Hematopoietic multipotent progenitor cell treated with erythropoietin and hydrocortisone succinate and interleukin-3 and kit ligand, for 17 days (in vitro differentiated cells): ENCODE measurements around the gene POLE.
"Not testable (repeated sequence)": the region's sequence is repeated elsewhere in the genome, so short reads cannot be mapped to it uniquely, and the experiment has no call there.

Experiments used
- DNase-seq: peaks from one replicate; pipeline ENCODE4 v3.0.0-alpha.2; 2015; ENCODE audit warnings: low spot score

The POLE gene

DNA sequence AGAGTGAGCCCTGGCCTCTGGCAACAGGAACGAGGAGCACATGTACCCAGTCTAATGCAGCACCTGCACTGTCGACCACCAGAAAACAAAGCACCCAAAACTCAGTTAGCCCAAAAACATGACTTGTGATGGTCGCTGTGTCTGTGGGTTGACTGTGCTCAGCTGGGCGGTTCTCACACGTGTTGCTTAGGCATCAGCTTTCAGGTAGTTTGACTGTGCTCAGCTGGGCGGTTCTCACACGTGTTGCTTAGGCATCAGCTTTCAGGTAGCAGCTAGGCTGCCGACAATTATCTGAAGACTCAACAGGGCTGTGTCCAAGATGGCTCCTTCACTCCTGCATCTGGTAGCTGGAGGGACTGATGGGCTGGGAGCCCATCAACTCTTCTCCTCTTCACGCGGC, 75.5 kb downstream of the POLE start:
- no peak for DNase-seq

GRCh38 chr12:132610866-132611602, 76.1 kb downstream of the POLE start:
- no peak for DNase-seq

DNA sequence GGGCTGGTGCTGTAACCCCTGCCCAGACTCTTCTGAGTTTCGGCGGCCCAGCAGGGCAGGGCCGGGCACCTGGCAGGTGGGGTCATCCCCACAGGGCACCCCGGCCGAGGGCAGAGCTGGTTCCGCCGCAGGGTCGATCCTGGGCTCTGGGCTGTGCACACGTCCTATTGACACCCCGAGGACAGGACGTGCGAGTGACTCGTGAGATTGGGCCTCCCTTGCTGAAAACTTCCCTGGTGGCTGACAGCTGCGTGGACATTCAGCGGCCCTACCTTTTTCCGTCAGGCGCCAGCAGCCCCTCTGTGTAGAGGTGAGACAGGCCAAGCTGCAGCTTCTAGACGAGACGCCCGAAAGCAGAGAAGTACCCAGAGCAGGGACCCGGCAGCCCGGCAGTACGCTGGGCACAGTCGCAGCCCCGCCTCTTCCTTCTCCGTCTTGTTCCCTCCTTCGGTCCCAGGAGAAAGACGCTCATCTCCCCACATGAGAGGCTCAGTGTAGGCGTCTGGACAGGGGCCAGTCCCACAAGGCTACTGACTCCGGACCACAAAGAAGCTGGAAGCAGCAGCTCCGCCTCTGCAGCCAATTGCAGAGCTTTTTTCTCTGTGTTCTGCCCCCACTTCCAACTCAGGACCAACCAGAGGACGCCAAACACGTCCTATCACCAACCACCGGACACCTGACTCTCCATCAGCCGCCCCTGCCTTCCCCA, 76.9 kb downstream of the POLE start, which contains the start of gene LRCOL1:
Gene LRCOL1 (minus strand): TSS at position 532 of the 709 bp plus-strand sequence. CDS start 4,331 bp downstream, outside the sequence.
- DNase-seq, result no peak

- DNase-seq, result no peak
These were observed 78.6 kb downstream of the POLE start for GRCh38 chr12:132608231-132609171.

- DNase-seq, result no peak
These were observed 80.2 kb downstream of the POLE start for GRCh38 chr12:132606927-132607326.

DNA sequence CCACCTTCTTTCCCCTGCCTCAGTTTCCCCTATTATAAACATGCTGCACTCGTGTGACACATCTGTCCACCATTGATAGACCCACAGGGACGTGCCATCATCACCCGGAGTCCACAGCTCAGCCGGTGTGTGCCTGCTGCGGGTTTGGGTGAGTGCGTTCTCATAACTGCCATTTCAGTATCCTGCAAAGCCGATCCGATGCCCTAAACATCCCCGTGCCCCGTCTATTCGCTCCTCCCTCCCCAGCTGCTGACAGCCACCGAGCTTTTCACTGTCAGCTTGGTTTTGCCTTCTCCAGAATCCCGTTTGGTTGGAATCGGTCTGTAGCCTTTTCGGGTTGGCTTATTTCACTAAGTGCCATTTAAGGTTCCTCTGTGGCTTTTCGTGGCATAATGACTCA, 80.7 kb downstream of the POLE start:
- DNase-seq, result no peak

GRCh38 chr12:132605892-132606291, 81.2 kb downstream of the POLE start:
- DNase-seq, result no peak

- DNase-seq, result no peak
These were observed 82.3 kb downstream of the POLE start for GRCh38 chr12:132604668-132605441.

- DNase-seq, result no peak
These were observed 83.0 kb downstream of the POLE start for GRCh38 chr12:132604151-132604618.

DNA sequence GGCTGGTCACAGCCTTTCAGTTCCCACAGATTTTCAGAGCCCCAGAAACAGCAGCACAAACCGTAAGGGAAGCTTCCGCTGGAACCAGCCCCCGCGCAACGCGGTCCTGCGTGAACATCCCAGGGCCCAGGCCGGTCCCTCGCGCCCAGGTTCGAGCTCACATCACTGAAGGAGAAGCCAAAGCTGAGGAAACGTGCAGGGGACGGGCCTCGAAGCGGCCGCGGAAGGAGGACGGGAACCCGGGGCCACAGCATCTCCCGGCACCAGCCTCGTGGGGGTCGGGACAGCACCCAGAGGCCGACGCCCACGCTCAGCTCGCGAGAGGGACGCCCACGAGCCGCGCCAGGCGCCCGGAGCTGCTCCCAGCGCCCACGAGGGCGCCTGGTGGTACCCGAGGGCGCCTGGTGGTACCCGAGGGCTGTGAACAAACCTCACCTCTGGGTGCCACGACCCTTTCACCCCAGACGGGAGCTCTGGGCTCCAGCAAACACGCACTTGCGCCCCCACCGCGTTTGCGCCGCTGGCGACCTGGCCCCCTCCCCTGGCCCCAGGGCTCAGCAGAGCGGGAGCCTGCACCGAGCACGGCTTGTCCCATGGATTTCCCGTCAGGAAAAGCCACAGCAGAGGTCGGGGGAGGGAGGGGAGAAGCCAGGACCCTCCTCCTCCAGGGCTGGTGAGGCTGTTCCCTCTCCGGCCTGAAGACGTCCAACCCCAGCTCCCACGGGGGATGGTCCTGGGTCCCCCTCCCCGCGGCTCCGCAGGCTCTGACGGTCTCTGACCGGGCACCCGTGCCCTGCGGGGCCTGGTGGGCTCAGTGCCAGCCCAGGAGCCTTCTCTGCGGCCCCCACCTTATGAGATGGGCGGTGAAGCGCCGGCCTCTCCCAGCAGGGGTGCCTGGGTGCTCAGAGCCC, 83.6 kb downstream of the POLE start:
- DNase-seq, result no peak

- no peak for DNase-seq
These were observed 84.4 kb downstream of the POLE start for GRCh38 chr12:132602572-132603239.

- DNase-seq, result no peak
These were observed 85.8 kb downstream of the POLE start for GRCh38 chr12:132601171-132601883.

DNA sequence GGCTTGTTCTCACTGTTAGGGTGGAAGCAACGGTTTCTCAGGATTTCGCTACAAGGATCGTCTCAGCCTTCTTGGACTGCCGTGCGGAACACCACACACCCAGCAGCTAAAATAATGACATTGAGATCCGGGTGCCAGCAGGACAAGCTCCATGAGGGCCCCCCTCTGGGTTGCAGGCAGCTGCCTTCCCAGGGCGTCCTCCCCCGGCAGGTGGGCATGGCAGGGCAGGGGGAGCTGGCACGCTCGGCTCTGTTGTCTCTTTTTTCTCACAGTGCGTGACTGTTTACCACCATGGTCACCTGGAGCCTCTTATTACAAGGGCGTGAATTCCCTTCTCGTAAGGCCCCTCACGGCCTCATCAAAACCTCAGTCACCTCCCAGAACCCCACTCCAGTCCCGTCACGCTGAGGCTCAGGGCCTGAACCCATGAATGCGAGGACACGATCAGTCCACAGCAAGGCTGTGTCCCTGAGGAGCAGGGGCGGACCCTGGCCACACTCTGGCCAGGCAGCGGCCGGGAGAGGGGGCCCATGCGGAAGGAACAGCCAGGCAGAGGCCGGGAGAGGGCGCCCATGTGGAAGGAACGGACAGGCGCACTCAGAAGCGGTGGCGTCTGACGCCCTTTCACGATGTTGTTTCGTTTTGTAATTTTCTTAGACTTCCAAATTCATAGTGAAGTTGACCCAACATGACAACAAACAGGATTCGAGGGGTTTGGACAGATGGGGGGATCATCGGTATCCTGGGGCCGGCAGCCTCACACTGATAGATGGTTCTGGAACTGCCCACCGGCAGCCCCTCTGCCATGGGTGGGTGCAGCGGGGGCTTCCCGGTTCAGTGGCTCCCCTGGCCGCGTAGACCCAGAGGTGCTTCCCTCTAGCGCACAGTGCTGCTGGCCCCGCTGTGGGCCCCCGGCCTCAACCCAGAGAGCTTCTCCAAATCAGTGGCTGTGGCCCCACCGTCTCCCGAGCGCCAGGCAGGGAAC, 86.8 kb downstream of the POLE start:
- DNase-seq, result no peak

GRCh38 chr12:132599502-132599901, 87.6 kb downstream of the POLE start:
- not testable (repeated sequence) for DNase-seq

DNA sequence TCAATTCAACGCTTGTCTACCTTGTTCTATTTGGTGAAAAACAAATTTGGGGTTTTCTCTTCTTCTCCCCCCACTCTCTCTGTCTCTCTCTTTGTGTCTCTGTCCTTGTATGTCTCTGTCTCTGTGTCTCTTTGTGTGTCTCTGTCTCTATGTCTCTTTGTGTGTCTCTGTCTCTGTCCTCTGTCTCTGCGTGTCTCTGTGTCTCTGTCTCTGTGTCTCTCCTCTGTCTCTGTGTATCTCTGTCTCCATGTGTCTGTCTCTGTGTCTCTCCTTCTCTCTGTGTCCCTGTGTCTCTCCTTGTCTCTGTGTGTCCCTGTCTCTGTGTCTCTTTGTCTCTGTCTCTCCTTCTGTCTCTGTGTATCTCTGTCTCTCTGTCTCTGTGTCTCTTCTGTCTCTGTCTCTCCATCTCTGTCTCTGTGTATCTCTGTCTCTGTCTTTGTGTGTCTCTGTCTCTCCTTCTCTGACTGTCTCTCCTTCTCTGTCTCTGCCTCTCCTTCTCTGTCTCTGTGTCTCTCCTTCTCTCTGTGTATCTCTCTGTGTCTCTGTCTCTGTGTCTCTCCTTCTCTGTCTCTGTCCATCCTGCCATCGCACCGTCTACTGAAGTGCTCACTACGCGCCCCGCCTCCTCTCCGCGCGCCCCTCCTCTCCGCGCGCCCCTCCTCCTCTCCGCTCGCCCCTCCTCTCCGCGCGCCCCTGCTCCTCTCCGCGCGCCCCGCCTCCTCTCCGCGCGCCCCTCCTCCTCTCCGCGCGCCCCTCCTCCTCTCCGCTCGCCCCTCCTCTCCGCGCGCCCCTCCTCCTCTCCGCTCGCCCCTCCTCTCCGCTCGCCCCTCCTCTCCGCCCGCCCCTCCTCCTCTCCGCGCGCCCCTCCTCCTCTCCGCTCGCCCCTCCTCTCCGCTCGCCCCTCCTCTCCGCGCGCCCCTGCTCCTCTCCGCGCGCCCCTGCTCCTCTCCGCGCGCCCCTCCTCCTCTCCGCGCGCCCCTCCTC, 89.5 kb downstream of the POLE start:
- DNase-seq, result no peak

DNA sequence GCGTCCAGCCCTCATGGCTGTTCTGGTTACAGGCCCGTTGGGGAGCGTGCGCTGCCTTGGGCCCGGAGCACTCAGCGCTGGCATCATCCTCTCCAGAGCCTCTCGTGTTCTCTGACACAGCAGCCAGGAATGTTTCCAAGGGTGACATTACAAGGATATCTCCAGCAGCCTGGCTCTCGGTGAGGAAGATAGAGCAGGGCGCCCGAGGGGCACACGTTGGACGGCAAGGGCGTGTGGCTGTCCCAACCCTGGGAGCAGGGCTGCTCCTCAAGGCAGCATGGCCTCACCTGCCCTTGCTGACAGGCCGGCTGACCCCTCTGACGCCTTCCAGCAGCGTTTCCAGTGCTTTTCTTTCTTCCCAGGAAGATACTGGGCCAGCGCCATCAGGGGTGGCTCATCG, 91.1 kb downstream of the POLE start:
- no peak for DNase-seq

- DNase-seq, result no peak
These were observed 92.0 kb downstream of the POLE start for GRCh38 chr12:132595183-132595582.
